ENCODE measurements around the gene SENP1.
A peak's percentile ranks its signal among the peaks of the same experiment; 100 is the strongest.
"Not testable (repeated sequence)": the region's sequence is repeated elsewhere in the genome, so short reads cannot be mapped to it uniquely, and the experiment has no call there.

SENP1 gene

GRCh38 chr12:48122065-48122834 is 16.4 kb upstream of the SENP1 start:
- TF ChIP-seq ZNF274 (IDR thresholded peaks at IDR 0.05; ENCODE audit: low read depth, low read length), result no peak
- no peak overlapping the region for H3K4me3 ChIP-seq (ENCODE audit: low read length)

- no peak for TF ChIP-seq ZNF274 (IDR thresholded peaks at IDR 0.05; ENCODE audit: low read depth, low read length)
- no peak overlapping the region for H3K4me3 ChIP-seq (ENCODE audit: low read length)
These were observed 15.6 kb upstream of the SENP1 start for GRCh38 chr12:48121522-48121921.

- TF ChIP-seq ZNF274 (IDR thresholded peaks at IDR 0.05; ENCODE audit: low read depth, low read length), result no peak
- H3K4me3 ChIP-seq (ENCODE audit: low read length), result peak overlapping the region; percentile 90
These were observed 13.9 kb upstream of the SENP1 start for GRCh38 chr12:48119834-48120195.

- TF ChIP-seq ZNF274 (IDR thresholded peaks at IDR 0.05; ENCODE audit: low read depth, low read length), result no peak
- peak within 1 kb of the TSS; percentile 90 for H3K4me3 ChIP-seq (ENCODE audit: low read length)
These were observed 13.4 kb upstream of the SENP1 start, which contains the start of gene PFKM for GRCh38 chr12:48119078-48119833. PFKM (plus strand) TSS chr12:48119364; CDS start chr12:48122775, 3,411 bp downstream.

- no peak for TF ChIP-seq ZNF274 (IDR thresholded peaks at IDR 0.05; ENCODE audit: low read depth, low read length)
- H3K4me3 ChIP-seq (ENCODE audit: low read length), result no peak overlapping the region
These were observed 12.5 kb upstream of the SENP1 start for GRCh38 chr12:48118284-48118871.

GRCh38 chr12:48115957-48116356 is 10.1 kb upstream of the SENP1 start:
- H3K4me3 ChIP-seq (ENCODE audit: low read length), result no peak overlapping the region
- no peak for TF ChIP-seq ZNF274 (IDR thresholded peaks at IDR 0.05; ENCODE audit: low read depth, low read length)

GRCh38 chr12:48111312-48111693 is 5.4 kb upstream of the SENP1 start:
- not testable (repeated sequence) for H3K4me3 ChIP-seq (ENCODE audit: low read length)

- H3K4me3 ChIP-seq (ENCODE audit: low read length), result no peak overlapping the region
- no peak for TF ChIP-seq ZNF274 (IDR thresholded peaks at IDR 0.05; ENCODE audit: low read depth, low read length)
These were observed 4.9 kb upstream of the SENP1 start for GRCh38 chr12:48110691-48111311.

- TF ChIP-seq ZNF274 (IDR thresholded peaks at IDR 0.05; ENCODE audit: low read depth, low read length), result no peak
- no peak overlapping the region for H3K4me3 ChIP-seq (ENCODE audit: low read length)
These were observed 3.5 kb upstream of the SENP1 start for GRCh38 chr12:48109424-48109823.

- TF ChIP-seq ZNF274 (IDR thresholded peaks at IDR 0.05; ENCODE audit: low read depth, low read length), result no peak
These were observed 1.1 kb upstream of the SENP1 start for GRCh38 chr12:48106681-48107613.

GRCh38 chr12:48105321-48105866 is 485 bp downstream of the SENP1 start:
- no peak for TF ChIP-seq ZNF274 (IDR thresholded peaks at IDR 0.05; ENCODE audit: low read depth, low read length)
- H3K4me3 ChIP-seq (ENCODE audit: low read length), result peak overlapping the region; percentile 88

More at GRCh38 chr12:48106681-48107613, 1.1 kb upstream of the SENP1 start:
- H3K4me3 ChIP-seq (ENCODE audit: low read length), result peak overlapping the region; percentile 88

GRCh38 chr12:48104531-48104930 is 1.3 kb downstream of the SENP1 start:
- TF ChIP-seq ZNF274 (IDR thresholded peaks at IDR 0.05; ENCODE audit: low read depth, low read length), result no peak
- H3K4me3 ChIP-seq (ENCODE audit: low read length), result peak overlapping the region; percentile 88

GRCh38 chr12:48092611-48093010 is 13.3 kb downstream of the SENP1 start:
- no peak overlapping the region for H3K4me3 ChIP-seq (ENCODE audit: low read length)
- TF ChIP-seq ZNF274 (IDR thresholded peaks at IDR 0.05; ENCODE audit: low read depth, low read length), result no peak
